ENCODE results near the gene ACP5. TPM values are rescaled to one million over a fixed set of nuclear protein-coding genes. Genes with fewer than 3 reads are reported as not detected.

Gene ACP5
- total and polyA plus RNA-seq, 2 of the 4 experiments (the other 2 are of a cell fraction), result 0.54 to 1.2 TPM

- Histone ChIP-seq H2BK15ac (ENCODE audit: low read depth, low read length) (peak overlapping the region; percentile 99; the same call in 2 of the 3 replicates), H3K36me3 (ENCODE audit: control insufficient read depth, insufficient read depth, low read length) (peaks cover 9% of the 10 kb centered on the region), H3K4me2 (ENCODE audit: low read depth, low read length) (peak overlapping the region; percentile 87), H3K9me1 (ENCODE audit: insufficient read depth, low read length) (peaks cover 17% of the 10 kb centered on the region), H3K79me1 (ENCODE audit: low read depth in 1 of 2, low read length in 2 of 2) (peaks cover 7 to 31% of the 10 kb centered on the region in 2 experiments), H2AK5ac (ENCODE audit: low read depth, low read length) (peak overlapping the region; percentile 99), H3K23ac (ENCODE audit: low read depth, low read length) (peak overlapping the region; percentile 92), H3K4me3 (ENCODE audit: insufficient read depth, low read depth, low read length) (peak overlapping the region; percentile 65), H3K9me3 (ENCODE audit: control insufficient read depth, insufficient read depth, low read length) (no peaks in the 10 kb centered on the region), H2AK9ac (replicated peaks; ENCODE audit: low read depth, low read length, poor library complexity) (peak overlapping the region; percentile 98), H4K91ac (ENCODE audit: insufficient read depth, low read depth, low read length) (peak overlapping the region; percentile 96), H3K14ac (replicated peaks; ENCODE audit: low read depth, low read length) (peak overlapping the region; percentile 94), H2AFZ (replicated peaks; ENCODE audit: low read length, poor library complexity) (peak overlapping the region; percentile 91), H4K5ac (ENCODE audit: low read depth, low read length) (peak overlapping the region; percentile 94), H3K4ac (ENCODE audit: low read depth, low read length) (peak overlapping the region; percentile 97), H2BK5ac (ENCODE audit: low read depth, low read length, poor library complexity, severe bottlenecking) (peak overlapping the region; percentile 85), H4K20me1 (ENCODE audit: insufficient read depth, low read length) (no peaks in the 10 kb centered on the region), H3K27ac (ENCODE audit: insufficient read depth, low read length) (peak overlapping the region; percentile 91), H3K56ac (ENCODE audit: extremely low read depth, insufficient read depth, low read length) (peak overlapping the region; percentile 92), H3K4me1 (ENCODE audit: control insufficient read depth, insufficient read depth, low read length) (peaks cover 21% of the 10 kb centered on the region), H3K9ac (ENCODE audit: low read depth, low read length) (peak overlapping the region; percentile 93), H3K27me3 (ENCODE audit: control insufficient read depth, insufficient read depth, low read length) (no peaks in the 10 kb centered on the region), H2BK120ac (ENCODE audit: low read depth, low read length) (peak overlapping the region; percentile 87), H3K18ac (ENCODE audit: low read depth, low read length) (peak overlapping the region; percentile 84), H4K8ac (ENCODE audit: low read depth in 2 of 2, low read length in 2 of 2) (peak overlapping the region; percentile 89 to 99), H2BK20ac (ENCODE audit: low read depth, low read length) (peak overlapping the region; percentile 63)
- intact Hi-C loops (cut with micrococcal nuclease) (loop anchor here (2.0 kb wide), 1 partner anchor 19 kb away; the partner anchor contains the start of gene ELOF1), in situ Hi-C loops (cut with MboI; ENCODE audit: low sequenced_read_pairs) (no loop called here), dilution Hi-C loops (cut with HindIII; ENCODE audit: low sequenced_read_pairs, unreplicated experiment) (no loop called here)
- WGBS, 2 experiments (ENCODE audit: extremely low coverage in 2 of 2, insufficient read length in 1 of 2), result 0% methylated on average over 1 of the region's 36 CpGs; no CpG with 5 or more reads in 1 of the 2 experiments
- CTCF ChIA-PET, result no interaction called here
- ATAC-seq (ENCODE audit: low read depth), result peak; percentile 68
- no TSS peak for BruUV-seq (replicated peaks)
- POLR2A ChIA-PET (ENCODE audit: unreplicated experiment), result no interaction called here
- DNase-seq, result peak; percentile 22
- TF ChIP-seq MAZ (IDR thresholded peaks at IDR 0.05; ENCODE audit: borderline replicate concordance, low read depth, low read length) (peak; percentile 23; the same call in 1 of the 2 replicates), RAD21 (IDR thresholded peaks at IDR 0.05; ENCODE audit: low read length) (no peak)
These were observed 37.7 kb downstream of the ACP5 start for GRCh38 chr19:11539495-11540365.

All from IMR-90 (cell line).